ENCODE measurements around the gene RAB36.

- TF ChIP-seq CTCF (conservative IDR thresholded peaks at IDR 0.05; ENCODE audit: low read length) = no peak
- TF ChIP-seq EZH2phosphoT487 (IDR thresholded peaks at IDR 0.05; ENCODE audit: borderline replicate concordance) = no peak
Observed at GRCh38 chr22:23150762-23151161, 5.5 kb downstream of the RAB36 start.
